GM19395 (cell line): ENCODE measurements around the gene ABITRAM.
"Not testable (repeated sequence)": the region's sequence is repeated elsewhere in the genome, so short reads cannot be mapped to it uniquely, and the experiment has no call there.

Experiments used
- ATAC-seq: cut with Tn5 transposase; IDR thresholded peaks from one replicate; pipeline ENCODE4 v1.9.1; 2021; ENCODE audit warnings: mild to moderate bottlenecking, moderate library complexity; ENCODE audit not compliant: unreplicated experiment

The ABITRAM gene

DNA sequence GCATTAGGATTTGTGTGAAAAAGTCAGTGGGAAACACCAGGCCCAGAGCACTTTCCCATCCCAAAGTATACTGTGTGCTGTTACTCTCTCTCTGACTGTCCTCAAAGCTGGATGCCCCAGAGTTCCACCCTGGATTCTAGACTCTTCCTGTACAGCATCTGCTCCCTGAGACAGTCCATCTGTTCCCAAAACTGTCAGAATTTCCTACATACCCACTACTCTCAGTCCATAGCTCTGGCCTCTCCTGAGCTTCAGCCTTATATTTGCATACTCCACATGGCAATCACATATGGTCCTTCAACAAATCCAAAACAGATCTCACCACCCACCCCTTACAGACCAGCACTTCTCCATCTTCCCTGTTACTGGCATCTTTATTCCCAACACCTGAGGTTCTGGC is 9.7 kb upstream of the ABITRAM start:
- no peak for ATAC-seq

DNA sequence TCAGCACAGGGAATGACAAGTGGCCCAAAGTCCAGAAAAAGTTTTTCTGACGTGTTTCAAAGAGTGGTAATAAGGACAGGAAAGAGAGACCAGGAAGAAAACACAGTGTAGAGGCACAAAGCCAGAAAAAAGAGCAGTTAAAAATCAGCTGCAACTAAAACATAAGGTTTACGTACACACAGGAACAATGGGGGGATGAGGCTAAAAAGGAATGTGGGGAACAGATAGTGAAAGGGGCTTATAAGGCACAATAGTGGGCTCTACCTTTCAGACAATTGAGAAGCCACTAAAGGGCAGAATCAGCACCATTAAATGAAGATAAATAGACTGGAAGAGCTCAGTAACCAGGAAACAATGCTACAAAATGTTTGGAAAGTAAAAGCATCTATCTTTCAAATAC is 5.8 kb upstream of the ABITRAM start:
- no peak for ATAC-seq

DNA sequence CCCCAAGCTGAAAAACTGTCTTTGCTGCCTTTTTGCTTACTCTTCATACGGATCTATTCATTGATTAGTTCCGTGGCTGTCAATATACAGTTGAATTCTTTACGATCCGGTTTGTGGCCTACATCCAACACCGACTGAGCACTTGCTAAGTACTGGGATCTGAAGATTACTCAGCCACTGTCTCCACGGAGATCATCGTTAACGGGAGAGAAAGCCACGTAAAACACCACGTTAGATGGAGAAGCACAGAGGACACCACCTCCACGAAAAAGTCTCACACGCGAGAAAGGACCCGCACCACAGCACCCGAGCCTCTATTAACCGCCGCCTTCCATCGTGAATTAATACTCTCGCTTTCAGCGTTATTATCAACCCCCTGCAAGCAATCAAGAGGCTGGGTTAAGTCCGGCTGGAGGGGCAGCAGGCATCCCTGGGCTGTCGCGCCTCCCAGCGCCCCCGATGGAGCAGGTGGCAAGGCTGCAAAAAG is 926 bp upstream of the ABITRAM start:
- no peak for ATAC-seq

DNA sequence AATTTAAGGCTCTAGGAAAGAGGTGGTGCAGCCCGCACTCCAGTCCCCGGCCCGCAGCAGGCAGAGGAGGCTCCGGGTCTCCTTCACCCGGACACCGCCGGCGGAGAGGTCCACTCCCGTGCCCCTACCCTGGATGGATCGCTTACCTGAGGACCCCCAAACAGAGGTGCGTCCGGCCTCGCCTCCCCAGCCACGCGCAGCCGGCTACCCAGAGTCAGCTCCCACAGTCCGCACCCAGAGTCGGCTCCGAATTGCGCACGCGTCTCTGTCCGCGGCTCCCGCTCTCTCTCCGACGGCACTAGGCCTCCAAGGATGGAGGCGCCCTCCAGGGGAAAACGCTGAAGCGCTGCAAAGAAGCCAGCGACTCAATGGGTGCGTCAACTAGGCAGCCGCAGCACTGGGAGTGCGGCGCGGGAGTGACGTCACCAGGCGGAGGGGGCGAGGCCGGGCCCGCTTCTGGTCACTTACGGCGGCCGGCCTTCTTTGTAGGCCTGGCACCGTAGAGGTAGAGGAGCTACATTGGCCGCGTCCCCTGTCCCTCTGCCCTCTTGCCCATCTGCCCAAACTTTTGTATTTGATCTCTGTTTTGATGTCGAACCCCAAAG is 380 bp upstream of the ABITRAM start, which contains the start of gene ELP1:
Gene ELP1, minus strand, starts transcription at position 407 of the 605 bp plus-strand sequence. CDS start 2,978 bp downstream, outside the sequence.
- ATAC-seq: peak; percentile 87

DNA sequence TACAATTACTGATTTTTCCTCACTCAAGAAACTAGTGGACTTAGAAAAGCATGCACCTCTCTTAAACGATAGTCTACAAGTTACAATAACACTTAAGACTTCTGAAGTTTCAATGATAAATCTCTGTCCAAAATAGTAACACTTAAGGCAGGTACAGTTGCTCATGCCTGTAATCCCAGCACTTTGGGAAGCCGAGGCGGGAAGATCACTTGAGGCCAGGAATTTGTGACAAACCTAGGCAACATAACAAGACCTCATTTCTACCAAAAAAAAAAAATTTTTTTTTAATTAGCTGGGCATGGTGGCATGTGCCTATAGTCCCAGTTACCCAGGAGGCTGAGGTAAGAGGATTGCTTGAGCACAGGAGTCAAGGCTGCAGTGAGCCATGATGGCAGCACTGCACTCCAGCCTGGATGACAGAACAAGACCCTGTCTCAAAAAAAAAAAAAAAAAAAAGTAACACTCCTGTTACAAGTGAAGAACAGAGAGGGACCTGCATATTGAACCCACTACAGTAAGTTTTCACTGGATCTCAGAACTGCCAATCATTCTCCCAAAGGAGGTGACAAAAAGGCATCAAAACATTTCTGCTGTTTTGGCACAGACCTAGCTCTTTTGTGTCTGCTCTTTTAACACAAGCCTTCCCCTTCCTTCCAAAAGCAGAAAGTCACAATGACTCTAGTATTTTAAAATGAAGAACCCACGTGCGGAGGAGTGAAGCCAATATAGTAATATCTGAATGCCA is 3.5 kb downstream of the ABITRAM start:
- ATAC-seq: no peak

DNA sequence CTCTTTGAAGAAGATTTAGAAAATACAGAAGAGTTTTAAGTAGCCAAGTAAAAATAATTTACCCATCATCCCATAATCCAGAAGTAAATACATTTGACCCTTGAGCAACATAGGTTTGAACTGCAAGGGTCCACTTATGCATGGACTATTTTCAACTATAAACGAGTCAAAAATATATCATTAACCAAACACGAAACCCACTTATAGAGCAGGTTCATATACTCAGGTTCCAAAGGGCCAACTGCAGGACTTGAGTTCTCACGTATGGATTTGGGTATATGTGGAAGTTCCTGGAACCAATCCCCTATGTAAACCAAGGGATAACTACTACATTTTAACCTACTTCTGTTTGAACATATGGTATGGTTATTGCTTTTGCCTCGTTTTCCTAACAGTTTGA is 5.8 kb downstream of the ABITRAM start:
- ATAC-seq: no peak

DNA sequence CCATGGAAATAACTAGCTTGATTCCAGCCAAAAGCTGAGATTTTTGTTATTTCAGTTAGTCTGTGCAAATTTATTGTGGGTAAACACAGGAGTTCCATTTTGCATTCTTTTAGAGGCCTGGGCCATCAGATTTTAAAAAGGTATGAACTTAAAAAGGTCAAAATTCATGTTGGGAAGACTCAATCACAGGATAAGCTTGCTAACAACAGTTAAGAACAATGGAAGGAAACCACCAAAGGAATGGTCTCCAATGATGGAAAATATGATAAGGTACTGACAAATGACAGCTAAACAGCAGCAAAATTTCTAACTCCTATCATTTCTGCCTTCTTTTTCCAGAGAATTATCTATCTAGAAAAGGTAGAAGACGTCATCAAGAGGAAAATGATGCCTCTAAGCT is 16.0 kb downstream of the ABITRAM start:
- no peak for ATAC-seq

DNA sequence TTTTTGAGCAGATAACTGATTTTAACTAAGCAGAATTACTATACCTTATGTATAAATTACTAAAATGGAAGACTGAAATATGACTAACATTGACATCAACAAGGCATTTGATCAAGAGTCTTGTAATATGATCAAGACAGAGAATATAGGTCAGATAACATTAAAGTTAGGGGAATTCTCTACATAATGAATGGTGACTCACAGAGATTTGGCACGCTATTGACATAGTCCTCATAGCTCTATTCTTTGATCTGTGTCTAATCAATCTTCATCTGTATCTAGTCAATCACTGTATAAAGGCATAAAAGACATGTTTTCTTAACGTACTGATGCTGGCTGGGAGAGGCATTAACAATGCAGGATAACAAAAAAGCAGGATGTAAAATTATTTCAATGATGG is 17.4 kb downstream of the ABITRAM start:
- no peak for ATAC-seq

DNA sequence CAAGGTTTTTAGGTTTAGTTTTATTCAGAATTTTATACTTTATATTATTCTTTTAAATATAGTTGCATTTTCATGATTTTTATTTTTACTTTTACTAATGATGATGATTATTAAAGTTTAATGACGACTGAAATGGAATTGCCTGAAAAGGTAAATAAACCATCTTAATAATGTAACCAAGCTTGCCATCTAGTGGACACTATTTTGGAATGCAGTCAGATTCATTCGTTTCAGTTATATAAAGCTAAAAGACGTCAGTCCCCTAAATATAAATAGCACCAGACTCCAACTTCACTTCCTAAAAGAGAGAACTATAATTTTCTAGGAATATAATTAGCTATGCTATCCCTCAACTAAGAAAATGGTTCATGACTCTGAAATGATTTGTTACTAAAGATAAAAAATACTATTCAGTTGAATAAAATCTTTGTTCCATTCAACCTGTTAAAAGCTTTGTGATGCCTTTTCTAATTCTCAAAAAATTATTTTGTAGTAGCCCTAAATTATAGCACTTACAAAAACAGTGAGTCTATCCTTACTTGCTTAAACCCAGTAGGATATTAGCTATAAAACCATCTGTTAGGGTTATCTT is 19.9 kb downstream of the ABITRAM start:
- no peak for ATAC-seq

DNA sequence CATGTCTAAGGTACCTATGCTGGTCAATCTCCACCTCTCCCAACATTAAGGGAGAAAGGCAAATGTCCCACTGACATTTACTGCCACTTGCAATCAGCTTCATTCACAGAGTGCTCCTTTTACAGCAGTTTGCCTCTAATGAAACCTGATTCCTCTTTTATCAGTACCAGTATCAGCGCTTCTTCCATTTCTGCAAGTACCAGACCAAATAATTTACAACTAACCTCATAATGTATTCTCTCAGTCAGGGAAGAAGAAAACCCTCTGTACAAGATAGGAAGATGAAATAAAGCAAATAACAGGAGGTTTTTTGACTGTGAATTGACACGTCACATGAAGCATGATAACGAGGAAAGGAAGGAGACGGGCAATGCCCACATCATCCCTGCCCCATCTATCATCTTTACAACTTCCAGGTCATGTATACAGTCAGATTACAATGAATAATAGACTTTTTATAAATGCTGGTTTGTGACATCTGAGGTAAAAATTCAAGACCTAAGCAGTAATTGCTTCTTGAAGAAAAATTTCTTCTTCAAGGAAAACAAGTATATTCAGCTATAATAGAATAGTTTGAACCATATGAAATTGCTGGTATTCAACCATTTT is 21.9 kb downstream of the ABITRAM start:
- ATAC-seq: no peak

DNA sequence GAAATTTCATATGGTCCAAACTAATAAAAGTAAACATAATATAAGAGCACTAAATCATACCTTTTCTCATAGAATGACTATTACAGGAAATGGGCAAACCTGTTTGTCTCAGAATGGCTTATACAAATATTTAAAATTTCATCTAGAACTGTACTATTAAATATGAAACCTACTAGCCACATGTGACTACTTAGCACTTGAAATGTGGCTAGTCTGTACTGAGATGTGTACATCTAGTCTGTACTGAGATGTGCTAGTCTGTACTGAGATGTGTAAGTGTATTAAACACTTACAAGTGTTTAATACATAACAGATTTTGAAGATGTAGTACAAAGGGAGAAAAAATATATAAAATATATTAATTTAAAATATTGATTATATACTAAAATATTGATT is 22.4 kb downstream of the ABITRAM start:
- no peak for ATAC-seq

DNA sequence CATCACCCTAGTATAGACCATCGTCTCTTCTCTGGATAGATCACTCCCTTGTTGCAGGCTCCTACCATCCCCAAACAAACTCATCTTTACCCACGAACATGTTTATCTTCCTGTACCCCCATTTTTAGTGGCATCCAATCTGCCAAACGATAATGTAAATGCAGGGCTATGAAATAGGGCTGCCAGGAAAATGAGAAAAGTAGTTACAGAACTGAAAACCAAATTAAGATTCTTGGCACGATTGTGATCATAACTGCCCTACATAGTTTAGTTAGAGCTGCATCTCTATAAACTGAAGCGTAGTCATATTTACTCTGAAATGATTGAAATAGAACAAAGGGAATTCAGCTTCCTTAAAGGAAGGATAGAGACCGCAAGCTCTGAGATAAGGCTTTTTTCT is 26.1 kb downstream of the ABITRAM start:
- no peak for ATAC-seq

DNA sequence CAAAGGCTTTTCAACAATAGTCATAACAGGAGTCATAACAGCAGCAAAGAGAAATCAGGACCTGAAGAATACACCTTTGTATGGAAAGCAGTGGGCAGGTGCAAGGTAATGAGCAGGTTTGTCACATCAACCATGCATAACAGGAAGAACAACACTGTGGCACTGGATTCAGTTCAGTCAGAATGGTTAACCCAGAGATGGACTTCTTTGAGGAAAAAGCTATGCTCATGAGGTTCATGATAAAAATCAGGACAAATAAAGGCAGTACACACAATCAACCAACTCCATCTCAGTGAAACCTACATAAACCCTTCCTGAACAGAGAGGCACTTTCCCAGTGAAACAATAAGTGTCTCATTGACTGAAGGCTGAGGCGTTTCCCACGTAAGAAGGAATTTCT is 27.0 kb downstream of the ABITRAM start:
- no peak for ATAC-seq

DNA sequence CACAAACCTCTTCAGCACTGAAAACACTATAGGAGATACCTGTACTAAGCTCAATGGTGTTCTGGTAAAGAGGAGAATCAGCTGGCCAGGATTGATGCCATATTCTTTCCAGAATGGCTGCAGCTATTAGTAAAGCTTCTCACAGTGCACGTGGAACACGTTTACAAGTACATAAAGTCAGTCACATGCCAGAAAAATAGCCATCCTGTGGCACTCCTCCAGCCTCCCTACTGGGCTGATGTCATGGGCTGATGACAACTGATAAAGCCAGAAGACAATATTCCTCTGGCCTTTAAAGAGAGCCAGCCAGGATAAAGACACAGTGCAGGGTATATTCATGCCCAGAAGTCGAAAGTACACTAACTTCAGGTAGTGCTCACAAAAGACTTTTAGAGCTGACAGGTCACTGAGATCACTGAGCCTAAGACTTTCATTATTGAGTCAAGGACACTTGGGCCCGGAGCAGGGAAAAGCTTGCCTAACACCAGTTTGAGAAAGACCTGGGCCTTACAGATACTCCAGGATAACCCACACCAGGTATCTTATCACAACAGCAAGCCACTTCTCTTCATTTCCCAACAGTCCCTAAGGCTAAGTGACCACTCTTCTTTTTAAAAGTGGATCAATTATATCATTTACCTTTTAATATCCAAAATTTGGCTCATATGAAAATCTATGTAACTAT is 29.4 kb downstream of the ABITRAM start:
- no peak for ATAC-seq

DNA sequence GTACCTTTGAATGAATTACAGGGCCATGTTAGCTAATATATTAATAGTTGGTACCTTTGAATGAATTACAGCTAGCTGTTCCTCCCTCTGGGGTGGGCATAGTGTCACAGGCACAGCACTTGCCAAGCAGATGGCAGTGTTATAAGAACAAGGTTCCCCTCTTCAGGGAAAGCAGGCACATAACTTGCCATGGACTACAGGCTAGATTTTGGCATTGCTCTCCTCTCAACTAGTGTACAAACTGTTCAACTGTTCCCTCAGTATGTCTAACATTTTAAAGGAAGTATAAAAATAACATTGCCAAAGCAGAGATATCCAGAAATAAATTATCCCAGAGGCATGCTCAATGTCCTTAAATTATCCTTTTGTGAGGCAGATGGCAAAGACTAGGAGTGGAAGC is 33.7 kb downstream of the ABITRAM start:
- ATAC-seq: no peak

DNA sequence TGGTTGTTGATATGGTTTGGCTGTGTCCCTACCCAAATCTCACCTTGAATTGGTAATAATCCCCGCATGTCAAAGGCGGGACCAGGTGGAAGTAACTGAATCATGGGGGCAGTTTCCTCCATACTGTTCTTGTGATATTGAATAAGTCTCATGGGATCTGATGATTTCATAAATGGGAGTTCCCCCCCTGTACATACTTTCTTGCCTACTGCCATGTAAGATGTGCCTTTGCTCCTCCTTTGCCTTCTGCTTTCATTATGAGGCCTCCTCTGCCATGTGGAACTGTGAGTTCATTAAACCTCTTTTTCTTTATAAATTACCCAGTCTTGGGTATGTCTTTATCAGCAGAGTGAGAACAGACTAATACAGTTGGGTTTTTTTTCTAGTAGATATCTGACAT is 37.2 kb downstream of the ABITRAM start:
- ATAC-seq: not testable (repeated sequence)

DNA sequence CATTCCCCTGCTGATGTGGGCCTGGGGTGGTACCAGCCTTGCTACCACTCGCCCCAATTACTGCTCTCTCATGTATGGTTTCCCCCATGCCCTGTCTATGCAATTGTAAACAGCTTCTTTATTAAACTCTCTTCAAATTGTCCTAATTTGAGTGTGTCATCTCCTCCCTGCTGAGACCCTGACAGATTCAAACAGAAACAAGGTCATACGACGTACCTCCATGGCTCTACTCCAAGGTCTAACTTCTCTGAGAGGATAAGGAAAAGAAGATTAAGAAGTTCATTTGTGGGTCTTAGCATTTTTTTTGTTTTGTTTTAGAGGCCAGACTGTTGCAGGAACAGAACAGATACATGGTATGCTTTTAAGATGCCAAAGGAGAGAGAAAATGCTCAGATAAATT is 38.0 kb downstream of the ABITRAM start:
- no peak for ATAC-seq

DNA sequence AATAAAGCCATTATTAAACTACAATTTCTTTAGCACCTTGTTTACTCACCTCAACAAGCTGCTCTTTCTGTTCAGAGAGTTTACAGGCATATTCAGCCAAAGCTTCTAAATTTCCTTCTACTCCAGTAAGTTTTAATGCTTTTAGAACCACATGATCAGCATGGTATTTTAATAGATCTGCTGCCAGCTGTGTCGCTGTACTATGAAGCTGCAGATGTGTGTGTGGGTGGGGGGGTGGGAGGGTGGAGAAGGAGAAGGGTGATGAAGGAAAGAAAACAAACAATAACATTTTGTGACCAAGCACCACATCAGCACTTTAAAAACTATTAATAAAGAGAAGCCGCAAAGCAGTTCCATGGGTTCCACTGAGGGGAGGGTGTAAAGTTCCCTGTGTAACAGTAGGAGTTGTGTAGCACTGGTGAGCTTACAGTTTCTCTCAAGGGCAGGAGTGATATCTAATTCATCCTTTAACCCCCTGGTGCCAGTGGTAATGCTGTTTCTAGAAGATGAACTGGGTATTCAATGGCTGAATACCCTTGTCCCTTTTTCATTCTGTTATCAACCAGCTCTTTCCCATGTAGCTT is 38.5 kb downstream of the ABITRAM start:
- no peak for ATAC-seq

DNA sequence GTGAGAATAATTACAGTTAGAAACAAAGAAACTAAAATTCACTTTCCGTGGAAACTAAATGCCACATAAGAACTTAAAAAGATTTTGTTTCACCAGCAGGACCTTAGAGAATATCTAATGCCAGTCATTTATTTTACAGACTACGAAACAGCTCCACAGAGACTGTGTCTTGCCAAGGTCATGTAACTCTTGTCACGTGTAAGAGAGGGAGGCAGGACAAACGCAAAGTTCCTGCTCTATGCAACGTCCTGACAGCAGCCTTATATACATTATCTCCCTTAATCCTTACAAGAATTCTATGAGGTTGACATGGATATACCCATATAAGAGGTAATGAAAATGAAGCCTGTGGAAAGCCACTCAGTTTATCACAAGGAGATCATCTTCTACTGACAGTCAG is 39.7 kb downstream of the ABITRAM start:
- ATAC-seq: no peak

DNA sequence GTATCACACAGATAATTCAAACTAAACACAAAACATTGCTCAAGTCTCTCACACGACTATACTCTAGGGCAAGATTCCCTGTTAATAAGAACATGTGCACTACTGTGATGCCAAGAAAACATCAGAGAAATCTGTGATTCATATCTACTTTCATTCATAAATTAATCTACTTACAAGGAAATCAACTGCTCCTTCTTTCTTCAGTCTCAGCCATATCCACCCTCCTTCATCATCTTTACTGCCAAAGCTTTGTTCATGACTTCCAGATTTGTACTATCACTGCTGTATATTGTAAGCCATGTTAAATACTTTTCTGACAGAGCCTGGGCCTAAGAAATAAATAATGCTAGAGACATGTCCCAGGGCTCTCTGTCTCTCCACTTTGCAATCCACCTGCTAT is 44.0 kb downstream of the ABITRAM start:
- ATAC-seq: no peak

DNA sequence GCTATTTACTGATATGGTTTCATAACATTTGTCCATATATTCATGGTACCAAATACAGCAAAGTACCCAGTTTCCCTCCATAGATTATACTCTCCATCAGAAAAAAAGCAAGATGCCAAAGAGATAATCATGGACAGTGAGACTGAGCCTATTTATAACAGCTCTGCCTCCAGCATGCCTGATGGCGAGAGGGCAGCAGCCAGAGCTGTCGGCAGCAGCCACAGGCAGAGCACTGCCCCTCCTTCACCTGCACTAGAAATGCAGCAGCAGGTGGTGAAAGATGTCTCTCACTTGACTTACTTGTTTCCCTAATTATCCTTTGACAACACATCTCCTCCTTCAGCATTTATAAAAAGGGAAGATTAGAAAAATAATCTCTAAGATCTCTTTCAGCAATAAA is 46.7 kb downstream of the ABITRAM start:
- no peak for ATAC-seq
